GM18951 (cell line): ENCODE data around the gene DSCAML1.

Source experiments
- POLR2A ChIP-seq: IDR thresholded peaks from 4 replicates; pipeline ENCODE4 v1.6.1; 2011; ENCODE audit warnings: mild to moderate bottlenecking; ENCODE audit not compliant: insufficient read length, insufficient read depth; ENCODE audit errors: extremely low read depth
- in situ Hi-C: fragments of 300-500 bp; cut with MboI; formaldehyde crosslinking; loops from one replicate; pipeline ENCODE4 v1.12.0; 2022; ENCODE audit warnings: low sequenced_read_pairs, mixed read lengths, inconsistent platforms; ENCODE audit not compliant: unreplicated experiment

The DSCAML1 gene

DNA sequence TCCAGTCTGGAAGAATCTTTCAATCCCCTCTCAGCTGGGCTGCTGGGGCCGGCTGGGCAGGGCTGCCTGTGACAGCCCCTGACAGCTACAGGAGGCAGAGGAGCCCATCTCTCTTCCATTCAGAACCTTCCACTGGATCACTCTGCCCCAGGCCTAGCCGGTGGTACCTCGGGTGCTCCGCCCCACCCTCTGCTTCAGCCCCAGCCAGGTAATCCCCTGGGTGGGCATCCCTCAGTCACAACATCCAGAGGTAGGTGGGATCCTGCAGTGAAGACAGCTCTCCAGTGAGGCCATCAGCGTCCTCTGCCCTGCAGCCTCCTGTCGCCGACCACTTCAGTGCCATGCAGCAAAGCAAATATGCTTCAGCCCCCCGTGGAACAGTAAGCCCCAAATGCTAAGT, 223.7 kb downstream of the DSCAML1 start:
- in situ Hi-C loops = no loop called here

DNA sequence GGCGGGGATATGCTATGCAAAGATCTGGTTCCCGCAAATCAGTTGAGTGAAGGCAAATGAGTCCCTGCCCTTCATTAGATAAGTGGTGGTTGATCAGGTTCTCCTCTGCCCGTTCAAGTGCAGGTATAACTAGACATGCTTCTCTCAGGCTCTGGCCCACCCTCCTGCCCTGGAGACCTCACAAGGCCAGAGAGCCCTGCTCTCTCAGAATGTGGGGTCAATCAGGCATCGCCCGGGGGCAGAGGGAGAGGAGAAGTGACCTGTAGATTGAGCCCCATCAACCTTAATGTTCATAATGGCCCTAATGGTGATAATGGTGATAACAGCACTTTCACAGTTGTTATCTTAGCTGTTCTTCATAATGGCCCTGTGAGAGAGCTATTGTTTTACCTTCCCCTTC, 224.3 kb downstream of the DSCAML1 start:
- in situ Hi-C loops = no loop called here

More for the DNA sequence above, 223.7 kb downstream of the DSCAML1 start:
- no peak for TF ChIP-seq POLR2A

DNA sequence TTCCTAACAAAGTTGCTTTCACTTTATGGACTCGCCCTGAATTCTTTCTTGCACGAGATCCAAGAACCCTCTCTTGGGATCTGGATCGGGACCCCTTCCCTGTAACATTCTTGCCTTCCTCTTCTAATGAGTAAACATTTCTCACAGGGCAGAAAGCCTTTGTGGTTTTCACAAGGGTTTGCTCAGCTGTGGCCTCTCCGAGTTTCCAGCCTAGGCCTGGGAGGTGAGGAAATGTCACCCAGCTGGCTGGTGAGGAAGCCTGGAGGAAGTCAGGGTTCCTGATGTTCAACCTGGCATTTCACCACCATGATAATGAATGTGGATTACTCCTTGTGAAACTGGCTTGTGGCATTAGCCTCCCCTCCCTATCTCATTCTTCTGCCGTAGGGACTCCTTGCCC, 224.9 kb downstream of the DSCAML1 start:
- TF ChIP-seq POLR2A = no peak
- in situ Hi-C loops = no loop called here

More for the DNA sequence above, 224.3 kb downstream of the DSCAML1 start:
- no peak for TF ChIP-seq POLR2A

- TF ChIP-seq POLR2A = no peak
- in situ Hi-C loops = no loop called here
These were observed 226.3 kb downstream of the DSCAML1 start for GRCh38 chr11:117570701-117571100.

- in situ Hi-C loops = no loop called here
- TF ChIP-seq POLR2A = no peak
These were observed 227.1 kb downstream of the DSCAML1 start for GRCh38 chr11:117569911-117570310.

GRCh38 chr11:117565709-117566108, 231.3 kb downstream of the DSCAML1 start:
- no peak for TF ChIP-seq POLR2A
- in situ Hi-C loops = no loop called here

DNA sequence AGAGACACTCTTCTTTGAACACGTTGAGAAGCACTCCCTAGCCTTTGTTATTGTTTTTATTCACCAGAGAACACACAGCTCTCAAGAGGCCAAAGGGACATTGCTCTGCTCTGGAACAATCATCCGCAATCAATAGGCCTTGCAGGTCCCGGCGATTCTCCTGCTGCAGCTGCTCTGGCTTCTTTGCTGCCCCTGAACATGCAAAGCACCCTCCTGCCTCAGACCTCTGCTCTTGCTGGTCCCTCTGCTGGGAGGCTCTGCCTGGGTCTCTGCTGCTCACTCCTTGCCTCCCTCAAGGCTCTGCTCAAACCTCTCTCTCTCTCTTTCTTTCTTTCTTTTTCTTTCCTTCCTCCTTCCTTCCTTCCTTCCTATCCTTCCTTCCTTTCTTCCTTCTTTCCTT, 232.7 kb downstream of the DSCAML1 start:
- TF ChIP-seq POLR2A = no peak
- in situ Hi-C loops = no loop called here

DNA sequence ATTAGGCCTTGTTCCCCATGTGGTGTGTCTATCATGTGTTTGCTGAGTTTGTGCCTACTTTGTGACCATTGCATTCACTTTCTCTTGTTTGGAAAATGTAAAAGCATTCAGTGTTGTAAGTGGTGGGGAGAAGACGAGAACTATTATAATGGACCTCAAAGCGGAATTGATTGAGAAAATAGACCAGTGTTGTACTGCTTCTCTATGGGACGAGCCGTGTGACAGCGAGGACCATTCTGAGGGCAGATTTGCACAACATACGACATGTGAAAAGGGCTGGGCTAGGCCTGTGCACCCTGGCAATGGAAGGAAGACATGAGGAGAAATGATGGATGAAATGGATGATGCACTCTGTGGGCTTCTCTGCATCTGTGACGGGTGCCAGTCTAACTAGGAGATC, 233.5 kb downstream of the DSCAML1 start:
- TF ChIP-seq POLR2A = no peak
- in situ Hi-C loops = no loop called here

- in situ Hi-C loops = no loop called here
- TF ChIP-seq POLR2A = no peak
These were observed 234.9 kb downstream of the DSCAML1 start for GRCh38 chr11:117562136-117562535.

DNA sequence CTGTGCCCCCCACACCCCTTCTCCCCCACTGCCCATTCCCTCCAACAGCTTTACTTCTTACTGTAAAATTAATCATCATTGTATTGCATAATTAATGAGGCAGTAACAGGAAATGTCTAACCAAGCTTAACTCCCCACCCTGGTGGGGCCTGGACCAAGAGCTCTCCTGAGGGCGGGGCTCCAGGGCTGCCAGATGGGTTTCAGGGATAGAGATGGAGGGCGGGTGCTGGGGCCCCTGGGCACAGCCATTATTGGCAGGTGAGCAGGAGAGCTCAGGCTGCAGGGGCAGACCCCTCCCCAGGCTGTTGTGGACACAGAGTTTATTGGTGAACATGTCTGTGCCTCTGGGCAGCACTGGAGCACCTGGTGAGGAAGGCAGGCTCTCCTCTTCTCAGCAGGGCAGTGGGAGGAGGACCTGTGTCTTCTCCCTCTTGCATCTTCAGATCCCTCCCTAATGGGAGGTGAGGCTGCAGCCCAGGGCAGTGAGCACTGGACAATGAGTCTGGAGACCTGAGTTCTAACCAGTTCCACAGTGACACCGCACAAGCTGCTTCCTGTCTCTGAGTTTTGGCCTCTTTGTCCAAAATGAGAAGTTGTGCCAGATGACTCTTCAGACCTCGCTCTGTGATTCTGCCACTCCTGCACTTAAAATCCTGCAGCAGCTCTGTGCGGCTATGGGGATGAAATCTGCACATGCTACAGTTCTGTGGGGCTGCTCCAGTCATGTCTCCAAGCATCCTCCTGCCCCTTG, 236.1 kb downstream of the DSCAML1 start:
- in situ Hi-C loops = no loop called here
- no peak for TF ChIP-seq POLR2A

DNA sequence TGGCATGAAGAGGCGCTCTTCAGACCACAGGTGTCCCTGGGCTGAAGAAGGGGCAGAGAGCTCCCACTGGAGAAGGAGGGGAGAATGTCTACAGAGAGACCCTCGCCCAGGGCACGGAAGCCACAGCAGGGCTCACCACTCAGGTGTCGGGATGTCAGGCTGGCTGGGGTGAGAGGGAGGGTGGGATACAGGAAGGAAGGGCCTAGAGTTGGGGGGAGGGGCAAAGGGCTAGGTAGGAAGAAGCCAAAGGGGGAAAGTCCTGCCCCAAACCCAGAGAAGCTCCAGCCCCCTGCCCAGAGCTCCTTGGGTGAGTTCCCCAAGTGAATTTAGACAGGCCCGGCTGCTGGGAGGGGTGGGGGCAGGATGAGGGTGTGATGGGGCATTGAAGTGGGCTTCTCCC, 237.3 kb downstream of the DSCAML1 start:
- in situ Hi-C loops = no loop called here
- no peak for TF ChIP-seq POLR2A

DNA sequence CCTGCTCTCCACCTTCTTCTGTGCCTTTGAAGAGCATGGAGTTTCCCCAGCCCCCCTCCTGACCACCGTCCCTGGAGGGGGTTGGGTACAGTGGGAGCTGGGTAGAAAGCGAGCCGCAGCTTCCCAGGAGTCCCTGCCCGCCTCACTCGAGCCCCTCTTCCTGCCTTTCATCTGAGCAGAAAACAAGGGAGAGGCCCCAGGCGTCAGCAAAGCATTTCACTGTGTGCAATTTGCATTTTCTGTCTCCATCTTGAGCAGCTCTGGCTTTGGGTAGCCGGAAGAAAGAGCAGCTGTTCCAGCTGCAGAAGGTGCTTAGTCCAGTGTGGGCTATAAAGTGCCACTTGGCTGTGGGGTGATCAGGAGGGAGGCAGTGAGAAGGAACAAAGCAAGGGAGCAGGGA, 239.7 kb downstream of the DSCAML1 start:
- in situ Hi-C loops = no loop called here
- no peak for TF ChIP-seq POLR2A

GRCh38 chr11:117554601-117555333, 242.2 kb downstream of the DSCAML1 start:
- in situ Hi-C loops = no loop called here
- TF ChIP-seq POLR2A = no peak

- in situ Hi-C loops = no loop called here
- no peak for TF ChIP-seq POLR2A
These were observed 244.4 kb downstream of the DSCAML1 start for GRCh38 chr11:117552626-117553025.
